ENCODE data around the gene PRKN.

DNA sequence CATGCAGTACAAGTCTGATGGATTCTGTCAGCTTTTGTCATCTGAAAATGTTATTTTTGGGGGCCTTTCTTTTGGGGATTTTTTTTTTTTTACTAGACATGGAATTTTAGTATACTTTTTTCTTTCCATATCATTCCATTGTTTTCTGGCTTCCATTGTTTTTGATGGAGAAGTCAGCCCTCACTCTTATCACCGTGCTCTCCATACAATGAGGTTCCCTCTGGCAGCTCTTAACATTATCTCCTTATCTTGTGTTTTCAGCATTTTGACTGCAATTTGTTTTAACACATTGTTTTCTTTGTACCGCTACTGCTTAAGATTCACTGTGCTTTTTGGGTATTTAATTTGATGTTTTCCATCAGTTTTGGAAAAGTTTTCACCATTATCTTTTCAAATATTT lies 1262.2 kb downstream of the PRKN start:
- TF ChIP-seq EZH2 (IDR thresholded peaks at IDR 0.05; ENCODE audit: borderline replicate concordance, low read depth, low read length, severe bottlenecking) (no peak), CTCF (IDR thresholded peaks at IDR 0.05; ENCODE audit: extremely low read depth in 1 of 2, insufficient read depth in 1 of 2, low read depth in 1 of 2, low read length in 2 of 2) (no peak), POLR2A (IDR thresholded peaks at IDR 0.05; ENCODE audit: low read depth, low read length) (no peak), POLR2AphosphoS5 (IDR thresholded peaks at IDR 0.05; ENCODE audit: insufficient read depth, low read depth, low read length) (no peak), MYC (IDR thresholded peaks at IDR 0.05; ENCODE audit: low read depth, low read length) (no peak), GATA2 (IDR thresholded peaks at IDR 0.05; ENCODE audit: insufficient read depth, insufficient read length, low read depth, low read length) (no peak), JUN (IDR thresholded peaks at IDR 0.05; ENCODE audit: borderline replicate concordance, insufficient read depth, insufficient read length, low read depth) (no peak), FOS (IDR thresholded peaks at IDR 0.05; ENCODE audit: borderline replicate concordance, insufficient read depth, low read length) (no peak)

Measured in endothelial cell of umbilical vein (primary cell).